Left lobe of liver (tissue), 2 donors: ENCODE data around the gene GJB5. TPM values are rescaled to one million over a fixed set of nuclear protein-coding genes. Genes with fewer than 3 reads are reported as not detected.

ENCODE experiments used
- ATAC-seq: fragments of 200-7000 bp; cut with Tn5 transposase; one replicate; pipeline ENCODE4 v1.9.1; 2020; ENCODE audit warnings: mild to moderate bottlenecking, moderate library complexity
- DNase-seq: peaks from one replicate; pipeline ENCODE4 v3.0.0-alpha.2; 2020; ENCODE audit warnings: low spot score
- total RNA-seq: library from RNA; stranded (reverse); gene quantifications from one replicate; pipeline ENCODE4 v1.2.1, GENCODE V29; 2021
- donor health status: DM: no; HTN: no; CAD: no; lungs with moderate emphysema.
- donor health status: DM: no; HTN: yes; CAD: no.

GJB5 gene
- total RNA-seq, 1 donor from 2014 or later: not detected

DNA sequence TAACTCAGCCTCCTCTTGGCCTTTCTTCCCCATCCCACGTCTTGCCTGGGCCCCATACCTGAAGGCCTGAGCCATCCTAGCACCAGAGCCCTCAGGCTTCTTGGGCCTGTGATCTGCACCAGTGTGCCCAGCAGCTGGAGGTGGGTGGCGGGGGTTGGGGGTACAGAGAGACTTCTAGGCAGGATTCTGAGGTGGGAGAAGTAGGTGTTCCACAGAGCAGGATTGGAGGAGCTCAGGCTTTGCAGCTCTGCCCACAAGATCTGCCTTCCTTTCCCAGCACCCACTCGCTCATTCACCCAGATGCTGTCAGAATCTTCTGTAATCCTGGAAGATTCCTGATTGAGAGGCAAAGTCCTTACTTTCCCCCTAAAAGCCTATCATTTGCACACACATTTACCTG lies 10.0 kb upstream of the GJB5 start:
- DNase-seq (no peak), ATAC-seq (no peak)

- no peak for ATAC-seq
- no peak for DNase-seq
Observed at GRCh38 chr1:34745666-34746065, 9.2 kb upstream of the GJB5 start.

- DNase-seq (no peak), ATAC-seq (no peak)
Observed at GRCh38 chr1:34746101-34746500, 8.7 kb upstream of the GJB5 start.

DNA sequence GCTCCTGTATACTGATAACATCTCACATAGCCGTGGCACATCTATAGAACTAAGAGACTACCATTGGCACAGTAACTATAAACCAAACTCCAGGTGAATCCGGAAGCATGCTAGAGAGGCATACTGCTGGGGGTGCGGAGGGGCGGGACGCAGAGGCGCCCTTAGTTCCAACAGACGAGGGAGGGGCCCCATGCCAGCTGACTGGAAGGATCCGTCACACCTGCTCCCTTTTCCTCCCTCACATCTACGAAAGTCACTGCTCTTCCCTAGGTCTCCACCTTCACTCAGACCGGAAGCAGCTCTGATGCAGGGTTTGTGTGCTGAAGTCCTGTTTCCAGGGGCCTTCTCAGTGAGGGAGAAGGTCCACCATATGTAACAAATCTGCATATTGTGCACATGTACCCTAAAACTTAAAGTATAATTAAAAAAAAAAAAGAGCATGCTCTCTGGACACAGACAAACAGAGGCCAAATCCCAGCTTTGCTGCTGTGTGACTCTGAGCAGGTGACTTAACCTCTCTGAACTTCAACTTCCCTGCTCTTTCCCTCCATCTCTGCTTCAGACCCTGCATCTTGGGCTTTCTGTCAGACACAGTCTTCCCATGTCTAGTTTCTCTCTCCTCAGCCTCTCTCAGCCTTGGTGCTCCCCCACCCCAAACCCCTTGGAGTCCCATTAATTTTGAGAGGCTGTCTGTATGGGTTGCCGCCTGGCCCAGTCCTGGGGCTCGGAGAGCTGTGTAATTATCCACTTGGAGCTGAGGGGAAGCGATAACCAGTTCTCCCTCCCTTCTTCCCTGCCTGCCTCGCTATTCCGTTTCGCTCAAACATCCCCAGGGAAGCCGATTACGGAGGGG lies 7.8 kb upstream of the GJB5 start:
- ATAC-seq (no peak), DNase-seq (no peak)

DNA sequence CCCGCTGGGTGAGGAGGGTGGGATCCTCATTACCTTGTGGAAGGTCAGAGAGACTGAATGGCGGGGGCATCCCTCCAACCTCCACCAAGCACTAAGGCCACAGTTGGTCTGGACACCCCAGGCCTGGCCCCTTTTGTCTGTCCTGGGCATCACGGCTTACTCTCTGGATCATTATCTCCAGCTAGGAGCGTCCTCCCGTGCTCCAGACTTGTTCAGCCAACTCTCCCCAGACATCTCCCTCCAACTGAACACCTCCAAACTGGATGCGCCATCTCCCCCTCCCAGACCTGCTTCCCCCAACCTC lies 7.3 kb upstream of the GJB5 start:
- no peak for DNase-seq
- no peak for ATAC-seq

DNA sequence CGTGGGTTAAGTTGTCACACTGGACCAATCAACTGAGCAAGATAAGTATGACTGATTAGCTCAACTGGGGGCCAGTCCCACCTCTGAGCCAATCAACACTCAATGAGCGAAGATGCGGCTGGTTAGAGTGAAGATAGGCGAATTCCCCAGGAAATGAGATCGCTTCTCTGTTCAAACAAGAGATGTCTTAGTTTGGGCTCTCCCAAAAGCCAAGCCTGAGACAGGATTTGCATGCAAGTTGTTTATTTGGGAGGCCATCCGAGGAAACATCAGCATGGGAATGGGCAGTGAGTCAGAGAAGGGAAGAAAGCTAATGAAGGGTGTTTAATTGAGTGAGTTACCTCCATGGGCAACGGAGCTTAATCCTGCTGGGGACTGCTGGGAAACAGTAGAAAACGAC lies 4.9 kb upstream of the GJB5 start:
- DNase-seq (no peak), ATAC-seq (no peak)

GRCh38 chr1:34750610-34751009 lies 4.2 kb upstream of the GJB5 start:
- DNase-seq (no peak), ATAC-seq (no peak)

- ATAC-seq (no peak), DNase-seq (no peak)
Observed at GRCh38 chr1:34753163-34753562, 1.7 kb upstream of the GJB5 start.

DNA sequence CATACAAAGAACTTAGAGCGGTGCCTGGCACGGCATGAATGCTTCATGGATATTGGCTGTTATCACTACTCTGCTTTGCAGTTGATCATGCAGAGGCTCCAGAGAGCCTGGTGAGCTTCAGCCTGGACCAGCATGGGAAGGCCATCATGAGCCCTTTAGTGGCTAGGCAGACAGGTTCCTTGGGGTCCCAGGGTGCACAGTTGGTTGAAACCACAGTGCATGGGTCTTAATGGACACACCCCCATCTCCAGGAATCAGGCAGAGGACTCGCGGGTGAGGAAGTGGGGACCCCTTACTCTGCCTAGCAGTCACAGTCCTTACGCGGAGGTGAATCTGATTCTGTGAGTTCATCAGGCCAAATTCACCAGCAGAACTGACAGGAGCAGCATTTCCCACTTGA lies 1.1 kb downstream of the GJB5 start:
- DNase-seq (no peak), ATAC-seq (no peak)

- DNase-seq: no peak
- ATAC-seq: no peak
Observed at GRCh38 chr1:34757386-34757785, 2.5 kb downstream of the GJB5 start.

DNA sequence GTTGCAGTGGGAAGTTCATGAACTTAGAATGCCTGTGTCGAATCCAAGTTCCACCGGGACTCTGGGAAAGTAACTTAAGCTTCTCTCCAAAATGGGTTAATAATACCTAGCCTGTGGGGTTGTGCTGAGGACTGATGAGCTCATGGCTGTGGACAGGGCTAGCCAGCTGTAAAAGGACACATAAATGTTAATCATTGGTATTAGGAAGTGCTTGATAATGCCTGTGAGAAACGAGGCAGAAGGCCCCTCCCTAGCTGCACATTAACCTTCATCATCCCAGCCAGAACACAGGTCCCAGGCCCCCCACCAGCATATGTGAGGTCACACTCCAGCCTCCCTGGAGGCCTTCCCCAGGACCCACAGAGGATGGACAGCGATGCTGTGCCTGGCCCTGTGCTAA lies 3.9 kb downstream of the GJB5 start:
- ATAC-seq (no peak), DNase-seq (no peak)

- DNase-seq (no peak), ATAC-seq (no peak)
Observed at GRCh38 chr1:34759503-34760357, 4.9 kb downstream of the GJB5 start, which contains the start of gene GJB4. Gene GJB4, plus strand, starts transcription at chr1:34759740. Its CDS starts 1,515 bp downstream, at chr1:34761255.

DNA sequence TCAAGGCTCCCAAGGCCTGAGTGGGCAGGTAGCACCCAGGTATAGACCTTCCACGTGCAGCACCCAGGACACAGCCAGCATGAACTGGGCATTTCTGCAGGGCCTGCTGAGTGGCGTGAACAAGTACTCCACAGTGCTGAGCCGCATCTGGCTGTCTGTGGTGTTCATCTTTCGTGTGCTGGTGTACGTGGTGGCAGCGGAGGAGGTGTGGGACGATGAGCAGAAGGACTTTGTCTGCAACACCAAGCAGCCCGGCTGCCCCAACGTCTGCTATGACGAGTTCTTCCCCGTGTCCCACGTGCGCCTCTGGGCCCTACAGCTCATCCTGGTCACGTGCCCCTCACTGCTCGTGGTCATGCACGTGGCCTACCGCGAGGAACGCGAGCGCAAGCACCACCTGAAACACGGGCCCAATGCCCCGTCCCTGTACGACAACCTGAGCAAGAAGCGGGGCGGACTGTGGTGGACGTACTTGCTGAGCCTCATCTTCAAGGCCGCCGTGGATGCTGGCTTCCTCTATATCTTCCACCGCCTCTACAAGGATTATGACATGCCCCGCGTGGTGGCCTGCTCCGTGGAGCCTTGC lies 6.4 kb downstream of the GJB5 start:
- no peak for DNase-seq

GRCh38 chr1:34761776-34762307 lies 7.0 kb downstream of the GJB5 start:
- DNase-seq (no peak), ATAC-seq (no peak)

More for the DNA sequence above, 6.4 kb downstream of the GJB5 start:
- ATAC-seq: no peak

- DNase-seq: no peak
- no peak for ATAC-seq
Observed at GRCh38 chr1:34762474-34763141, 7.8 kb downstream of the GJB5 start.

DNA sequence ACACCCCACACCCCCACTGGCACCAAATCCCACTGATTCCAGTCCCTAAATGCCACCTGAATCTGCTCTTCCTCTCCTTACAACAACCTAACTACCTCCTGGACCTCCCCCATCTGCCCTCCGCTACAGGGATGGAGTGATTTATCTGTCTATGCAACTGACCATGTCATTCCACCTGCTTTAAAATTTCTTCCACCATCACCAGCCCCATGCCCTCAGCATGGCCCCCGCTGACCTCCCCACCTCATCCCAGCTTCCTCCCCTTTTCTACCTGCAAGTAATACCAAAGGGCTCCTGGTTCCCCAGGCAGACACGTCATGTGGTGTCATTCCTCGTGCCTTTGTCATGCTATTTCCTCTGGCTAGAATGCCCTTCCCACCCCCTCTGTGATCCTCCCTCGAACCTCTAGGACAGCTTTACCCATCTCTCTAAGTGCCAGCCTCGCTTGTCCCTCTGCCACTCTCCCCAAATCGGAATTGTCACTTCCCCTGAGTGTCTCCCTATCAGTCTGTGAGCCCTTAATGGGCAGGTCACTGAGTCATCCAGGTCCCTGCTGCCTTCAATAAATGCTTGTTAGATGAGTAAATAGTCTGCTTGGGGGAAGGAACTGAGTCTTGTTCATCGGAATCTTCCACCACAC lies 8.4 kb downstream of the GJB5 start:
- ATAC-seq: no peak
- DNase-seq: no peak

DNA sequence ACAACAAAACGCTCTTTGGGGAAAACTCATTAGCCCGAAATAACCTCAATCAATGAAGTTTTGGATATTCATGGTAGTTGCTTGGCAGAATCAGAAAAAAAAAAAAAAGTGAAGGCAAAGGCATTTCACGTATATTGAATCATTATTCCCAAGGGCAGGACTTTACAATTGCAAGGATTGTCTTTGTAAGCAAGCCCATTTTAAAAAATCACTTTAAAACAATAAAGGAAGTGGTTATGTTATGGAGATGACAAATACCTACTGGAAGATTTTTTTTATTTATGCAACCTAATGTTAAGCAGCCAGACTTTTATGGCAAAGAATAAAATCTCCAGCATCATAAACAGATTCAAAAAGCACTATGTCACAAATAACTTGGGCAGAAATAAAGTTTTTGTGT lies 14.0 kb downstream of the GJB5 start:
- no peak for ATAC-seq
- no peak for DNase-seq

DNA sequence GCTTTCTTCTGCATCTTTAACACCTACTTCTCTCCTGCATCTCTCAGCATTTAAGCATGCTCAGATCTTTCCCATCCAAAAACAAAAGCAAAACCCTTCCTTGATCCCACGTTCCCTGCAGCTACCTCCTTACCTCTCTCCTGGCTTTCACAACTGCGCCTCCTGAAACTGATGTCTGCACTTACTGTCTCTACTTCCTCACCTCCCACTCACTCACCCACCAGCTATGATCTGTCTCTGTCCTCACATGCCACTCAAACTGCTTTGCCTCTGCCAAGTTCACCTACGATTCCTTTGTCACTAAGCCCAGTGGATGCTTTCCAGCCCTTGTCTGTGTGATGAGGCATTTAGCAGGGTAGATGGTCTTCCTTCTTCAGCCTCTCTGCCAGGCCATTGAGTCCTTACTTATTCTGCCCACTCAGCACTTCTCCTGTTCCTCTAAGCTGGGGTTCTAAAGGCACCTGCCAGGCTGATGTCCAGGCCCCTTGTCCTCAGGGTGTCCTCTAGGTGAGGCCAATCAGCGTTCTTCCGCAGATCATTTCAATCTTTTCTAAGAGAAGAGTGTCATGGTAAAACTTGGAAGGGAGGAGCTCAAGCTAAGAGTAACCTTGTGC lies 16.2 kb downstream of the GJB5 start:
- no peak for ATAC-seq

DNA sequence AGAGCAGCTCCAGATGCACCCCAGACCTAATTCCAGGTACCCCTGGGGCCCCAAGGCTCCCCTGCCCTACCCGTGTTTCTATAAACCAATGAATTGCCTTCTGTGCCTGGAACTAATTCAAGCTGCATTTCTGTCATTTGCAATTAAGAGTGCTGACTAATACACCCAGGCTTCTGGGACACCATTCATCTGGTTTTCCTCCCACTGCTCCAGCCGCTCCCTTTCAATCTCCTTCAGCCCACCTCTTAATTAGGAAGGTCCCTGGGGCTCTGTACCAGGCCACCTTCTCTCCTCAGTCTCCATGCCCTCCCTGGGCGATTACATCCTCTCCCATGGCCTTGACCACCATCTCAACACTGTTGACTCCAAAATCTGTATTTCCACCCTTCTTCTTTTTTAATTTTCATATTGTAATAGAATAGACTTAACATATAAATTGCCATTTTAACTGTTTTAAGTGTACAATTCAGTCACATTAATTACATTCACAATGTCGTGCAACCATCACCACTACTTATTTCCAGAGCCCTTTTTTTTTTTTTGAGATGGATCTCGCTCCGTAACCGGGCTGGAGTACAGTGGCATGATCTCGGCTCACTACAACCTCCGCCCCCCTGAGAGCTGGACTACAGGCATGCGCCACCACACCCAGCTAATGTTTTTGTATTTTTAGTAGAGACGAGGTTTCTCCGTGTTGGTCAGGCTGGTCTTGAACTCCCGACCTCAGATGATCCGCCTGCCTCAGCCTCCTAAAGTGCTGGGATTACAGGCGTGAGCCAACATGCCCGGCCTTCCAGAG lies 16.9 kb downstream of the GJB5 start:
- ATAC-seq (no peak), DNase-seq (no peak)

More for the DNA sequence above, 16.2 kb downstream of the GJB5 start:
- DNase-seq: no peak
